ENCODE results near the gene ARL14EP.

DNA sequence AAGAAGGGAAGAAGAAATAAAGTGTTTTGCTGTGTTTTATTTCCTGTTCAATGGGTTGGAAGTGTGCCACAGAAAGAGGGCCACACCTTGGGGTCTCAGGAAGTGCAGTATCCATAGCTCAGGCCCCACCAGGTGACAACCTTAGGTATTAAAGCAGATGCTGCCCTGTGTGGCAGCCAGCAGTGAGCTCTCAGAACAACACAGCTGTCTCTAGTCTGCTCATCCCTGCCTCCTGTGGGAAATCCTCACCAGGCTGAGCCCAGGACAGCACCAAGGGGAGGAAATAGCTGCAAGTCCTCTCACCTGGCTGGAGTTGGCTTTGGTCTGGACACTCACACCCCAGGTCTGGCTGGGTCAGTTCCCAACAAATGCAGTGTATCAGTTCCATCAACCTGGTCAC is 25.1 kb downstream of the ARL14EP start:
- no peak for TF ChIP-seq POLR2AphosphoS5 (IDR thresholded peaks at IDR 0.05)
- no peak for TF ChIP-seq CTCF (IDR thresholded peaks at IDR 0.05)
- no peak for TF ChIP-seq POLR2A (IDR thresholded peaks at IDR 0.05)

All from breast epithelium (tissue), 3 donors.